Activated CD4-positive, alpha-beta T cell treated with anti-CD3 and anti-CD28 coated beads, Interleukin-2, amount 50 U/mL, for 1 hour (primary cell): ENCODE results near the gene SQSTM1.
"Not testable (repeated sequence)": the region's sequence is repeated elsewhere in the genome, so short reads cannot be mapped to it uniquely, and the experiment has no call there.

ENCODE experiments used
- DNase-seq: peaks from one replicate; pipeline ENCODE4 v3.0.0-alpha.2; 2020

The SQSTM1 gene

GRCh38 chr5:179860301-179860700 is 39.6 kb downstream of the SQSTM1 start:
- DNase-seq, result no peak

GRCh38 chr5:179862296-179862695 is 41.6 kb downstream of the SQSTM1 start:
- DNase-seq, result no peak

- DNase-seq, result no peak
Measured at GRCh38 chr5:179862891-179863290, 42.2 kb downstream of the SQSTM1 start.

- no peak for DNase-seq
Measured at GRCh38 chr5:179863449-179864085, 42.9 kb downstream of the SQSTM1 start.

- no peak for DNase-seq
Measured at GRCh38 chr5:179864686-179865085, 44.0 kb downstream of the SQSTM1 start.

GRCh38 chr5:179865491-179866240 is 45.0 kb downstream of the SQSTM1 start:
- DNase-seq, result no peak

- no peak for DNase-seq
Measured at GRCh38 chr5:179866241-179867078, 45.8 kb downstream of the SQSTM1 start.

- no peak for DNase-seq
Measured at GRCh38 chr5:179867079-179867465, 46.4 kb downstream of the SQSTM1 start.

GRCh38 chr5:179867476-179867875 is 46.8 kb downstream of the SQSTM1 start:
- no peak for DNase-seq

GRCh38 chr5:179868541-179868940 is 47.8 kb downstream of the SQSTM1 start:
- no peak for DNase-seq

GRCh38 chr5:179869101-179869500 is 48.4 kb downstream of the SQSTM1 start:
- no peak for DNase-seq

- no peak for DNase-seq
Measured at GRCh38 chr5:179869641-179870402, 49.1 kb downstream of the SQSTM1 start.

- no peak for DNase-seq
Measured at GRCh38 chr5:179870403-179870903, 49.7 kb downstream of the SQSTM1 start.

- no peak for DNase-seq
Measured at GRCh38 chr5:179870952-179871351, 50.2 kb downstream of the SQSTM1 start.

GRCh38 chr5:179871533-179871932 is 50.8 kb downstream of the SQSTM1 start:
- not testable (repeated sequence) for DNase-seq

GRCh38 chr5:179872055-179872827 is 51.5 kb downstream of the SQSTM1 start:
- no peak for DNase-seq

- no peak for DNase-seq
Measured at GRCh38 chr5:179872828-179873575, 52.3 kb downstream of the SQSTM1 start.

GRCh38 chr5:179873588-179874110 is 52.9 kb downstream of the SQSTM1 start:
- DNase-seq, result no peak

- DNase-seq, result no peak
Measured at GRCh38 chr5:179874136-179874535, 53.4 kb downstream of the SQSTM1 start.

- DNase-seq, result no peak
Measured at GRCh38 chr5:179874536-179875292, 54.0 kb downstream of the SQSTM1 start.
